ES-I3 (cell line): Measurements from ENCODE around the gene GCN1.

ENCODE experiments used
- H3K36me3 ChIP-seq: 2 replicates; pipeline ENCODE4 v1.6.1; 2013; ENCODE audit warnings: mild to moderate bottlenecking, low read length, control low read depth, moderate library complexity; ENCODE audit not compliant: insufficient read depth
- H3K4me1 ChIP-seq: 2 replicates; pipeline ENCODE4 v1.6.1; 2013; ENCODE audit warnings: mild to moderate bottlenecking, control low read depth, low read length; ENCODE audit not compliant: insufficient read depth
- H3K9ac ChIP-seq: 2 replicates; pipeline ENCODE4 v1.6.1; 2013; ENCODE audit warnings: low read depth, mild to moderate bottlenecking, low read length, moderate library complexity
- H3K9me3 ChIP-seq: 2 replicates; pipeline ENCODE4 v1.6.1; 2013; ENCODE audit warnings: mild to moderate bottlenecking, low read length, moderate library complexity; ENCODE audit not compliant: control insufficient read depth, insufficient read depth

GCN1 gene

GRCh38 chr12:120102189-120103043 is 92.1 kb downstream of the GCN1 start:
- Histone ChIP-seq H3K36me3 (peaks cover 6% of the 10 kb centered on the region), H3K9me3 (no peaks in the 10 kb centered on the region), H3K4me1 (peaks cover 9% of the 10 kb centered on the region; the same call in 1 of the 2 replicates), H3K9ac (no peak overlapping the region)

GRCh38 chr12:120101617-120102016 is 92.9 kb downstream of the GCN1 start:
- Histone ChIP-seq H3K9ac (no peak overlapping the region), H3K4me1 (peaks cover 9% of the 10 kb centered on the region; the same call in 1 of the 2 replicates), H3K9me3 (no peaks in the 10 kb centered on the region), H3K36me3 (peaks cover 6% of the 10 kb centered on the region)

- H3K4me1 ChIP-seq = peaks cover 7% of the 10 kb centered on the region; the same call in 1 of the 2 replicates
- peaks cover 6% of the 10 kb centered on the region for H3K36me3 ChIP-seq
- H3K9me3 ChIP-seq = no peaks in the 10 kb centered on the region
- H3K9ac ChIP-seq = no peak overlapping the region
These were observed 93.3 kb downstream of the GCN1 start for GRCh38 chr12:120101182-120101581.

GRCh38 chr12:120100630-120101029 is 93.9 kb downstream of the GCN1 start:
- Histone ChIP-seq H3K9me3 (no peaks in the 10 kb centered on the region), H3K4me1 (peaks cover 9% of the 10 kb centered on the region; the same call in 1 of the 2 replicates), H3K9ac (no peak overlapping the region), H3K36me3 (peaks cover 6% of the 10 kb centered on the region)

GRCh38 chr12:120099738-120100137 is 94.8 kb downstream of the GCN1 start:
- peaks cover 6% of the 10 kb centered on the region for H3K36me3 ChIP-seq
- no peaks in the 10 kb centered on the region for H3K9me3 ChIP-seq
- H3K4me1 ChIP-seq = peaks cover 5% of the 10 kb centered on the region; the same call in 1 of the 2 replicates
- no peak overlapping the region for H3K9ac ChIP-seq

GRCh38 chr12:120098756-120099470 is 95.6 kb downstream of the GCN1 start:
- H3K36me3 ChIP-seq = peaks cover 6% of the 10 kb centered on the region
- no peaks in the 10 kb centered on the region for H3K9me3 ChIP-seq
- H3K9ac ChIP-seq = no peak overlapping the region

GRCh38 chr12:120096671-120097202 is 97.8 kb downstream of the GCN1 start:
- H3K9me3 ChIP-seq = no peaks in the 10 kb centered on the region
- peaks cover 6% of the 10 kb centered on the region for H3K36me3 ChIP-seq
- peaks cover 23% of the 10 kb centered on the region; the same call in 1 of the 2 replicates for H3K4me1 ChIP-seq
- H3K9ac ChIP-seq = no peak overlapping the region

More at GRCh38 chr12:120098756-120099470, 95.6 kb downstream of the GCN1 start:
- H3K4me1 ChIP-seq = peaks cover 13% of the 10 kb centered on the region; the same call in 1 of the 2 replicates

GRCh38 chr12:120095736-120096135 is 98.8 kb downstream of the GCN1 start:
- Histone ChIP-seq H3K9ac (no peak overlapping the region), H3K9me3 (no peaks in the 10 kb centered on the region), H3K36me3 (peaks cover 6% of the 10 kb centered on the region), H3K4me1 (peaks cover 23% of the 10 kb centered on the region; the same call in 1 of the 2 replicates)

GRCh38 chr12:120095331-120095730 is 99.2 kb downstream of the GCN1 start:
- no peaks in the 10 kb centered on the region for H3K9me3 ChIP-seq
- H3K9ac ChIP-seq = no peak overlapping the region
- H3K36me3 ChIP-seq = peaks cover 6% of the 10 kb centered on the region
- peaks cover 23% of the 10 kb centered on the region; the same call in 1 of the 2 replicates for H3K4me1 ChIP-seq

- H3K4me1 ChIP-seq = peaks cover 23% of the 10 kb centered on the region; the same call in 1 of the 2 replicates
- no peak overlapping the region for H3K9ac ChIP-seq
- H3K36me3 ChIP-seq = peaks cover 6% of the 10 kb centered on the region
- no peaks in the 10 kb centered on the region for H3K9me3 ChIP-seq
These were observed 100.0 kb downstream of the GCN1 start for GRCh38 chr12:120094485-120094884.

GRCh38 chr12:120093592-120094355 is 100.7 kb downstream of the GCN1 start:
- Histone ChIP-seq H3K36me3 (peaks cover 5% of the 10 kb centered on the region), H3K9me3 (no peaks in the 10 kb centered on the region), H3K4me1 (peaks cover 23% of the 10 kb centered on the region; the same call in 1 of the 2 replicates), H3K9ac (peak overlapping the region; percentile 7; the same call in 1 of the 2 replicates)

GRCh38 chr12:120093336-120093591 is 101.3 kb downstream of the GCN1 start:
- no peak overlapping the region for H3K9ac ChIP-seq
- no peaks in the 10 kb centered on the region; the same call in 1 of the 2 replicates for H3K36me3 ChIP-seq

GRCh38 chr12:120092551-120093335 is 101.8 kb downstream of the GCN1 start:
- no peak overlapping the region for H3K9ac ChIP-seq
- H3K9me3 ChIP-seq = no peaks in the 10 kb centered on the region
- peaks cover 24% of the 10 kb centered on the region; the same call in 1 of the 2 replicates for H3K4me1 ChIP-seq
- no peaks in the 10 kb centered on the region; the same call in 1 of the 2 replicates for H3K36me3 ChIP-seq

More at GRCh38 chr12:120093336-120093591, 101.3 kb downstream of the GCN1 start:
- H3K9me3 ChIP-seq = no peaks in the 10 kb centered on the region
- H3K4me1 ChIP-seq = peaks cover 23% of the 10 kb centered on the region; the same call in 1 of the 2 replicates
